NCI-H82 treated with DMSO at 0.1 percent for 48 hours (cell line): ENCODE data around the gene ZNRF2.
"Not testable (repeated sequence)": the region's sequence is repeated elsewhere in the genome, so short reads cannot be mapped to it uniquely, and the experiment has no call there.

ENCODE experiments used
- DNase-seq: peaks from one replicate; lab custom pipeline; 2025; ENCODE audit not compliant: unreplicated experiment; lab: John Stamatoyannopoulos, UW

ZNRF2 gene

DNA sequence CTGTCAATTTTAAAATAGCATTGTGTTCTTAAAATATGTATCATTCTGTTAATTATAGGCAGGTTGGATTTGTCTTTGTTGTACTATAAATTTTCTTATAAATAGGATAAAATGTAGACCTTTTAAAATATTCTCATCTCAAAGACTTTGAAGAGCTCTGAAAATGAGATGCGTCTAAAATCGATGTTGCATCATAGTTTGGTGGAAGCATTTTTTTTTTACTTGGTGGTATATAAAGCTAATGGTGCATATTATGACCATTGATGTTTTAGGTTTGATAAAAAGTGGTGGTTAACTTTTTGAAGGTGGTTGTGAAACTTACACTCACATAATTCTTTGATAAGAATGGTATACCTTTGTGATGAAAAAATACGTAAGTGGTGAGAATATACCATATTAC is 69.1 kb downstream of the ZNRF2 start:
- no peak for DNase-seq

DNA sequence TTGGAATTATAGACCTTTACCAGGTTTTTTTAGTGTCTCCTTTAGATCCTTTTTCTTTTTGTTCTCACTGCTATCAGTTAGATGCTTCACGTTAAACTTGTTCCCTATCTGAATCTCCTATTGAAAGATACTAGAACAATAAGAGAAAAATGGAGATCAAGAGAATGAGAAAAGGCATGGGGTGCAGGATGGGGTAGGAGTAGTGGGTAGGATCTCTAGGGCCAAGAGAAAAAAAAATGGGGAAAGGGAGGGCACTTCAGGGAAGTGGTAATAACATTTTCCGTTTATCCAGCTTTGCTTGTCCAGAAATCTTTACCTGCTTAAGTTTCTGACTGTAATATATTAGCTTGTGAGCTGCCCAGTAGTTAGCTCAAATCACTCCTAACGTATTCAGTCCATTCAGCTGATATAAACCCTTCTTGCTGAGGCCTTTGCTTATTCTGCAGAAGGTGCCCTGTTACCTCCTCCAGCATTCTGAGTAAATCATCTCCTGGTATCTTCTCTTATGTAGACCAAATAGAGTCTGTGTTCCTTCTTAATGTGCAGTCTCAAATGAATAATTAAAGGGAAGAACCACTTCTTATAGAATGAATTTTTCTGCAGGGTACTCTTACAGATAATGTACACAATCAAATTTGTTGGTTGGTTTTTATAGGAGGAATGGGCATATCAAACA is 69.7 kb downstream of the ZNRF2 start:
- DNase-seq: no peak

- DNase-seq: no peak
Observed at GRCh38 chr7:30354791-30355190, 70.4 kb downstream of the ZNRF2 start.

GRCh38 chr7:30359957-30360356 is 75.6 kb downstream of the ZNRF2 start:
- DNase-seq: no peak

DNA sequence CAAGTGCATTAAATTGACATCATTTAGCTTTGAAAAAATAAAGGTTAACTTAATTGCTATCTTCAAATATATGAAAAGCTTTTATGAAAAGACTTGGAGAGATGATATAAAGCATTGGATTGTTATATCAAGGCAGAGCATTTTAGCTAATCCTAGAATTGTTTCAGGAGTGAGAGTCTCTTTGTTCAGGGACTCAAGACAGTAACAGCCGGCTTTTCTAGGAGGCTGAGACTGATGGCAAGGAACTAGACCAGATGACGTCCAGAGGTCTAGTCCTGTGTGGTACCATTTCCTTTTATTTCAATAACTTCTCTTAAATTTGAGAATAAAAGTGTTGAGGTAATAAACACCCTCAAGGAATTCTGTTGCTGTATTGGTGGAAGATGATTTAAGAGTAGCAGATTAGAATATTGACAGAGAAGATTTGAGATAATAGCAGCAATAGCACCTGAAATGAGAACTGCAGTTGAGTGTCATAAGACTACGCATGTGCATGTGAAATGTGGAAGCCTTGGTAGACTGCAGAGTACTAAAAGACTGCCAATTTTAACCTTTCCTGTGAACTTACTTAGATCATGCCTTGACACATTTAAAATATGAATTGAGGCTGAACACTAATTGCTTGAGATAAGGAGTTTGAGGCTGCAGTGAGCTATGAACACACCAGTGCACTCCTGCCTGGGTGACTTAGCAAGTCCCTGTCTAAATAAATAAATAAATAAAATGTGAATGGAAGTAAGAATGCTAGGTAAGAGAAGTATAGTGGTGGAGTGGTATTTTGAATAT is 79.6 kb downstream of the ZNRF2 start:
- DNase-seq: no peak

GRCh38 chr7:30364773-30365172 is 80.4 kb downstream of the ZNRF2 start:
- no peak for DNase-seq

- no peak for DNase-seq
Observed at GRCh38 chr7:30365621-30366020, 81.2 kb downstream of the ZNRF2 start.

DNA sequence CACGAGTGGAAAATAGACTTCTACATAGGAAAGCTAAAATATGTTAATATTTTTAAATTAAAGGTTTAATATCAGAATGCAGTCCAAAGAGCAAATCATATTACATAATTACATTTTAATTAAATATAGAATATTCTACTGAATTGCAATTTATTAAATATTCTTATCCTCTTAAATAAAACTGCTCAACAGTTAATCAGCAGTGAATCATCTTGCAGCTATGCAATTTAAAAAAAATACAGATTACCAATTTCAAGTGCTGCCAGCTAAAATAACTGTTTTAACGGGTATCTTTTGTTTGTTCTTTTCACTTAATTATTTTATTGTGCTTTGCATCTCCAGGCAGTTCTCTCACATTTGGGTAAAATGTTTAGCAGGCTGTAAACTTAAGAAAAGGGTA is 82.2 kb downstream of the ZNRF2 start:
- no peak for DNase-seq

DNA sequence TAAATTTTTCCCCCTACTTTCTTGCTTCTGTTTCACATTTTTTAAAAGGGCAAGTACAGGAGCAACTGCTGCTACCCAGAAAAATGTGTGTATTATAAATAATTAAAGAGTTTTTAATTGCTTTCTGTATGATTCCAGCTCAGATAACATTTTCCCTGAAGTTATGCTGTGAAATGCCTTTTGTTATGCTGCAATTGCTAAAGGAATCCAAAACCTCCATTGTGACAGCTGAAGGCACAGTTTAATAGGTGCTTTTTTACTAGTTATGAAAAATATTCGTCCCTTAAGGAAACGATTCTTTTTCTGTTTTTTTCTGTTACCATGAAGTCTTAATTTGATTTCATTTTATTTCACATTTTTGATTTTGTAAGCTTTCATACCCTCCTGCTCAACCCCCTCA is 83.2 kb downstream of the ZNRF2 start:
- no peak for DNase-seq

- no peak for DNase-seq
Observed at GRCh38 chr7:30369879-30370278, 85.5 kb downstream of the ZNRF2 start.

- DNase-seq: no peak
Observed at GRCh38 chr7:30371321-30371720, 86.9 kb downstream of the ZNRF2 start.

- DNase-seq: no peak
Observed at GRCh38 chr7:30378275-30378674, 93.9 kb downstream of the ZNRF2 start.

GRCh38 chr7:30379131-30379530 is 94.7 kb downstream of the ZNRF2 start:
- DNase-seq: no peak

DNA sequence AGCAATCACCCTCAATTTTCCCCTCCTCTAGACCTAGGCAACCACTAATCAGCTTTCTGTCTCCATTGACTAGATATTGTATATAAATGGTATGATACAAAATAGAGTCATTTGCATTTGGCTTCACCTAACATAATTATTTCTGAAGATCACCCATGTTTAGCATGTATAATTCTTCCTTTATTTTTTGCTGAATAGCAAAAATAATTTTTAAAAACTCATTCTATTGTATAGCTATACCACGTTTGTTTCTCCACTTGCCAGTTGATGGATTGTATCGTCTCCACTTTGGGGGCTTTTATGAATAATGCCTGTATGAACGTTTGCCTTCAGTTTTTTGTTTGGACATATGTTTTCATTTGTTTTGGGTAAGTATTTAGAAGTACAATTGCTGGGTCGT is 95.3 kb downstream of the ZNRF2 start:
- DNase-seq: no peak

DNA sequence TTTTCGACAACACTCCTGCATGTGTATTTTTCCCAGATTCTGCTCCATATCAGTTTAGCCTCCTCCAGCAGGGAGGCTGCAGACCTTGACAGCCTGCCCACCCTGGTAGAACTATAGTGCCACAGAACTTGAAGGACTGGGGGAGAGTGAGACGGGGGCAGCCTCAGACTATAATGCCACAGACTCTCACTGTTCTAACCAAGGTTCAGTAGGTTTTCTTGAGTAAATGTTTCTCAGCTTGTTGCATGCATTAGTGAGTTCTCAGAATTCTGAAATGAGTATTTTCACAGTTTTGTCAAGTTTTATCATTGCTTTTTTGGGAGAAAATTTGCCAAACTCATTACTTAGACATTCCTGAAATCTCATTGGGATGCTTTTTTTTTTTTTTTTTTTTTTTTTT is 95.9 kb downstream of the ZNRF2 start:
- DNase-seq: no peak

GRCh38 chr7:30380824-30381223 is 96.4 kb downstream of the ZNRF2 start:
- not testable (repeated sequence) for DNase-seq

DNA sequence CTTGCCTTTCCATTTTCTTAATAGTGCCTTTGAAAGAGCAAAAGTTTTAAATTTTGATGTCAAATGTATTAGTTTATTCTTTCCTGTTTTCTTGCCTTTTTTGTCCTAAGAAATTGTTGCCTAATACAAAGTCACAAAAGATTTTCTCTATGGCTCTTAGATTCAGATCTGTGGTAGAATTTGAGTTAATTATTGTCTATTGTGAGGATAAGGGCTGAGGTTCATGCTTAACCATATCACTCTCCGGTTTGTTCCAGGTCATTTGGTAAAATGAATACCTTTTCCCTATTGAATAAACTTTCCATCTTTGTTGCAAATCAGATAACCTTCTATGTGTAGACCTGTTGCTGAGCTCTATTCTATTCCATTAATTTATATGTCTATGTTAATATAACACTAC is 98.2 kb downstream of the ZNRF2 start:
- DNase-seq: no peak

DNA sequence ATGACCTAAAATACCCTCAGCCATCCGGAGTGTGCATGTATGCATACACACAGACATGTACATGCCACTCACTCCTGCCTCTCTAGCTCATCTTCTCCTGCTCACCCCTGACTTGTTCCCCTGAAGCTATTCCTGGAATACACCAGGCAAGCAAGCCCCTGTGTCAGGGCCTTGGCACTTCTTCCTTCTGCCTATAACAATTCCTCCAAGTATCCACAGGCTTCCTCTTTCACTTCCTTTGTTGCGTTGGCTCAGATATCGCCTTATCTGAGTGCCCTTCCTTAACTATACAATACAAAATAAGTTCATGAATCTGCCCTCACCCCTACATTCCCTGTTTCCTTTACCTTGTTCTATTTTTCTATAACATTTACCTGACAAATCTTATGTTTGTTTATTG is 105.4 kb downstream of the ZNRF2 start:
- DNase-seq: no peak

GRCh38 chr7:30390736-30391636 is 106.6 kb downstream of the ZNRF2 start:
- no peak for DNase-seq

- no peak for DNase-seq
Observed at GRCh38 chr7:30391806-30392205, 107.4 kb downstream of the ZNRF2 start.

- no peak for DNase-seq
Observed at GRCh38 chr7:30395676-30396075, 111.3 kb downstream of the ZNRF2 start.

DNA sequence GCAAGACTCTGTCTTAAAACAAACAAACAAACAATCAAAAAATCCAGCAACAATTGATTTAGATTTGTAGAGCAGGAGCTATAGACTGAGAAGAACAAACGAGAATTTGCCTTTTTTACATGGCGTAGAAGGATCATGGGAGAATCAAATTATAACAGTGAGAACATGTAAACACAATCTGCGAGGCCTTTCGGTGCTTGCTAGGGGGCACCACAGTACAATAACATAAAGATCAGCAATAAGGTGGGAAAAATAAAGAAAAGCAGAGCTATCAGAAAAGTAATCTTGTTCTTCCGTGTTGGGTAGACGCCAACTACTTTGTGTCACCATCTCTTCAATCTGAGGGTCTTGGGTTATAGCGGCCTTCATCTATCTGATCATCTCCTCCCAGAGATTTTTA is 112.0 kb downstream of the ZNRF2 start:
- DNase-seq: no peak
